ENCODE data around the gene YLPM1.
A peak's percentile ranks its signal among the peaks of the same experiment; 100 is the strongest.

Gene YLPM1

DNA sequence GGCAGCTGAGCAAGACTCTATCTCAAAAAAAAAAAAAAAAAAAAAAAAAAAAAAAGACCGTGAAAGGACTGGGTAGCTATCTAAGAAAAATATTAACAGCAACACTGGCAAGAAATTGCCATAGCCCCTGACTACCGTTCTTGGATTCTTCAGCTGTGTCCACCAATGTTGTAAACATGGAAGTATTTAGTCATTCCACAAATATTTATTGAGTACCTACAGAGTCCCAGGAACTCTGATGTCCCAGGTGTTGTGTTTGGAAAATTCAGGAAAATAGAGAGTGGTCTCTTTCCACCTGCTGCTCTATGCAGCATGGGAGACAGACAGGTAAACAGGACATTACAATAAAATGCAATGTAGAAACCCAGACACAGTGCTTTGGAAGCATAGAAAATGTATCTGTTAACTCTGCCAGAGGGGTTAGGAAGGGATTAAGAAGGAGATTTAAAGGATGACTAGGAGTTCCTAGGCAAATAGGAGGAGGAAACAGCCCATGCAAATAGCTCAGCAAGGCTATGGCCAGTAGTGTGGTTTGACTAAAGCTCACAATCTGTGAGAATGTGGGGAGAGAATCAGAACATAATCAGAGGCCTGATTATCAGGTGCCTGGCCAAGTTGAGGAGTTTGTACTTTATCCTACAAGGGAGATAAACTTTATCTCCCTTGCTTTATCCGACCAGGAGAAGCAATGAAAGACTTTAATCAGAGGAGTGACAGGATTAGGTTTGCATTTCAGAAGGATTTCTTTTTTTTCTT, 116.5 kb downstream of the YLPM1 start:
- no peak for DNase-seq

DNA sequence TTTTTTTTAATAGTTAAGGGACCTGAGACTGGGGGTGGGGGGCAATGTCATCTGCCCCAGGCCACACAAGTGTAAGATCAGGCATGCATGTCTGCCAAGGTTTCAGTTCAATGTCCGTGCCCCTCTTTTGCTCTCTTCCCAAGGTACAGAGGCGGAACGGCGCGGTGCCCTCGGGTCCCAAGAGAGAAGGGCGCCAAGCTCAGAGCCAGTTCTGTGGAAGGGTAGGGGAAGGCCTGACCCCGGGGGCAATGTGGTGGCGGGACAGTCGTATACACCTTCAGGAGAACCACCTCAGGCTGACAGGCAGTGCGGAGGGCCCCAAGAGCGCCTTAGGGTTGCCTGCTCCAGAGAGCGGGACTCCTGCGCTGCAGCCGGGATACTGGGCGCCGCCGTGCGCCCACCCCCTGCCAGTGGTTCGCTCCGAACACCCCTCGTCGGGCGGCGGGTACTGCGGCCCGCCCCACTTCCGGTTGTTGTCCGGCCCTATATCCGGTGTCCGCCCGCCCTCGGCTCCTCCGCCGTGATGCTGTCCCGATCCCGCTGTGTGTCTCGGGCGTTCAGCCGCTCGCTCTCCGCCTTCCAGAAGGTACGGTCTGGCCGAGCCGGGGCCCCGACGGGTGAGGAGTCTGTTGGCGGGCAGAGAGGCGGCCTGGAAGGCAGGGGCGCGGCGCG, 118.5 kb downstream of the YLPM1 start, which contains the start of gene DLST:
Gene DLST (plus strand): TSS at position 486 of the 672 bp plus-strand sequence. CDS start 38 bp downstream, at position 524.
- peak; percentile 34 for DNase-seq

DNA sequence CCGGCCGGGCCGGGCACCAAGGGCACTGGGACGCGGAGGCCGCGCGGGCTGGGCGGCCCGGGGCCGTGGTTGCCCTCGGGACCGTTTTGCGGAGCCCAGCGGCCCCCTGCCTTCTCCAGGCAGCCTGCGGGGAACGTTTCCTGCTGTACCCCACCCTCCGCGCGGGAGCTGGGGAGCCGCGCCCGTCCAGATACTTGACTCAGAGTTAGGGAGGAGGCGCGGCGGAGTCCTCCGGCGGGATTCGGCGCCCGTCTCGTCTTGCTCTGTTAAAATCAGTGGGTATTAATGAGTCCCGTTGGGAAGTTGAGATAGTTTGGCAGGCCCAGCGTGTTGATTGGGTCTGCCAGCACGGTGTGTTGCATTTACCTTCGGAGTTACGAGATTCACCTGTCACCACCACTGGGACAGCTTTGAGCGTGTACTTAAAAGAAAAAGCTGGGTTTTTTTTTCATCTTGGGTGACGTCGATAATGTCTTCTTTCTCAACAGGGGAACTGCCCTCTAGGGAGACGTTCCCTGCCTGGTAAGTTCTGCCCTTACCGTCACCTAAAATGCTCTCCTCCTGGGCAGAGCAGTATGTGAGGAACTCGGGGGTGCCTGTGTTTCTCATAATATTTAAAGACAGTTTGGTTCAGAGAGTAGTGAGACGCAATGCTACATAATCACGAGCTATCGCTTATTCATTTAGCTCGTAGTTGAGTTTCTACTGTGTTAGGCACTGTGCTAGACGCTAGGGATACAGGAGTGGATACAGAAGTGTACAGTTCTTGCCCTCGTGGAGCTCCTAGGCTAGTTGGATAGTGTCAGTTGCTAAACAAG, 119.2 kb downstream of the YLPM1 start:
- DNase-seq: no peak

Measured in NCI-H2081 treated with DMSO at 0.1 percent for 48 hours (cell line).